GM21381 (cell line): ENCODE data around the gene PRDX1.
"Not testable (repeated sequence)": the region's sequence is repeated elsewhere in the genome, so short reads cannot be mapped to it uniquely, and the experiment has no call there.

ENCODE experiments used
- ATAC-seq: cut with Tn5 transposase; IDR thresholded peaks from one replicate; pipeline ENCODE4 v1.9.1; 2021; ENCODE audit warnings: mild to moderate bottlenecking, moderate library complexity; ENCODE audit not compliant: unreplicated experiment

PRDX1 gene

GRCh38 chr1:45536886-45537285, 15.2 kb upstream of the PRDX1 start:
- ATAC-seq: no peak

GRCh38 chr1:45535988-45536766, 14.5 kb upstream of the PRDX1 start:
- no peak for ATAC-seq

GRCh38 chr1:45531873-45532272, 10.2 kb upstream of the PRDX1 start:
- ATAC-seq: no peak

GRCh38 chr1:45530632-45531135, 9.0 kb upstream of the PRDX1 start:
- no peak for ATAC-seq

GRCh38 chr1:45526135-45526644, 4.5 kb upstream of the PRDX1 start:
- ATAC-seq: no peak

- not testable (repeated sequence) for ATAC-seq
Observed at GRCh38 chr1:45523975-45524374, 2.3 kb upstream of the PRDX1 start.

GRCh38 chr1:45523516-45523915, 1.8 kb upstream of the PRDX1 start:
- not testable (repeated sequence) for ATAC-seq

- no peak for ATAC-seq
Observed at GRCh38 chr1:45522324-45523104, 830 bp upstream of the PRDX1 start.

GRCh38 chr1:45519774-45520173, 1.9 kb downstream of the PRDX1 start:
- ATAC-seq: not testable (repeated sequence)

- no peak for ATAC-seq
Observed at GRCh38 chr1:45518910-45519309, 2.8 kb downstream of the PRDX1 start.

- not testable (repeated sequence) for ATAC-seq
Observed at GRCh38 chr1:45518366-45518765, 3.3 kb downstream of the PRDX1 start.

- ATAC-seq: no peak
Observed at GRCh38 chr1:45516465-45516864, 5.2 kb downstream of the PRDX1 start.

- no peak for ATAC-seq
Observed at GRCh38 chr1:45516036-45516435, 5.6 kb downstream of the PRDX1 start.

GRCh38 chr1:45513532-45514260, 8.0 kb downstream of the PRDX1 start:
- ATAC-seq: not testable (repeated sequence)

- ATAC-seq: no peak
Observed at GRCh38 chr1:45512641-45513054, 9.0 kb downstream of the PRDX1 start.

- no peak for ATAC-seq
Observed at GRCh38 chr1:45510972-45511527, 10.6 kb downstream of the PRDX1 start.

- ATAC-seq: no peak
Observed at GRCh38 chr1:45510036-45510971, 11.4 kb downstream of the PRDX1 start.

GRCh38 chr1:45508295-45509151, 13.2 kb downstream of the PRDX1 start:
- no peak for ATAC-seq

- ATAC-seq: no peak
Observed at GRCh38 chr1:45507893-45508292, 13.8 kb downstream of the PRDX1 start.
